ENCODE measurements around the gene CNTN4. TPM values are rescaled to one million over a fixed set of nuclear protein-coding genes. Genes with fewer than 3 reads are reported as not detected.

The CNTN4 gene
- total and polyA plus RNA-seq, 2 experiments from 2014 or later = 0.91 to 4.0 TPM

DNA sequence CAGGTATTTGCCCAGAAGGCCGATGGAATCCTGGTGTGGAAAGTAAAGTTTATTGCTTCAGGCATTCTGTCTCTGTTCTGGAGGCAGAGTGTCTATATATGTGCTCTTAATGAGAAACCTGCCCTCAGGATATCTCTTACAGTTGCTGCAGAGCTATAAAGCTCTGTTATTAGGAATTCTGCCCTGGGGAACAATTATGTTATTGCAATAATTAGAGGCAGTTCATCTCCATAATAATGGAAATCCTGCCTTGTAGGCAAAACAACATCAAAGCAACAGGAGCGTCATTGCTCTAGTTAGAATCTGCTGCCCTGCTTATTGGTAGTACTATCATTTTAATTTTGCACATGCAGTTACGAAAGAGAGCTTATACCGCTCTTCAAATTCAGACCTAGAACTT, 835.9 kb downstream of the CNTN4 start:
- Histone ChIP-seq H3K9me2 (ENCODE audit: insufficient read depth) (no peaks in the 10 kb centered on the region), H3K27me3 (ENCODE audit: insufficient read depth) (no peaks in the 10 kb centered on the region), H3K4me2 (no peak overlapping the region), H2AFZ (no peak overlapping the region), H3K27ac (ENCODE audit: low read depth) (no peak overlapping the region), H3K36me3 (ENCODE audit: insufficient read depth) (no peaks in the 10 kb centered on the region), H3K4me3 (no peak overlapping the region), H3K4me1 (ENCODE audit: insufficient read depth) (0 out of 2 replicates have a peak, but pooled peaks cover 4% of the 10 kb centered on the region), H3F3A (replicated peaks; ENCODE audit: low read depth) (no peaks in the 10 kb centered on the region), H4K20me1 (replicated peaks; ENCODE audit: insufficient read depth) (no peaks in the 10 kb centered on the region), H3K79me2 (replicated peaks; ENCODE audit: insufficient read depth) (no peaks in the 10 kb centered on the region)
- H3K9me3 Mint-ChIP-seq = peaks cover 97% of the 10 kb centered on the region
- H3K4me1 Mint-ChIP-seq = no peaks in the 10 kb centered on the region
- no peak for TF ChIP-seq POLR2AphosphoS5 (IDR thresholded peaks at IDR 0.05; ENCODE audit: low read depth)
- TF ChIP-seq ZNF114 (CRISPR knock-in tag; IDR thresholded peaks at IDR 0.05) = no peak
- TF ChIP-seq, protein P1, sequence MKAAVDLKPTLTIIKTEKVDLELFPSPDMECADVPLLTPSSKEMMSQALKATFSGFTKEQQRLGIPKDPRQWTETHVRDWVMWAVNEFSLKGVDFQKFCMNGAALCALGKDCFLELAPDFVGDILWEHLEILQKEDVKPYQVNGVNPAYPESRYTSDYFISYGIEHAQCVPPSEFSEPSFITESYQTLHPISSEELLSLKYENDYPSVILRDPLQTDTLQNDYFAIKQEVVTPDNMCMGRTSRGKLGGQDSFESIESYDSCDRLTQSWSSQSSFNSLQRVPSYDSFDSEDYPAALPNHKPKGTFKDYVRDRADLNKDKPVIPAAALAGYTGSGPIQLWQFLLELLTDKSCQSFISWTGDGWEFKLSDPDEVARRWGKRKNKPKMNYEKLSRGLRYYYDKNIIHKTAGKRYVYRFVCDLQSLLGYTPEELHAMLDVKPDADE (IDR thresholded peaks at IDR 0.05) = no peak
- TF ChIP-seq JUNB (IDR thresholded peaks at IDR 0.05; ENCODE audit: unreplicated experiment) = no peak
- TF ChIP-seq ZNF462 (CRISPR knock-in tag; IDR thresholded peaks at IDR 0.05) = no peak
- no peak for TF ChIP-seq NANOG (IDR thresholded peaks at IDR 0.05; ENCODE audit: borderline replicate concordance)
- TF ChIP-seq EZH2phosphoT487 (IDR thresholded peaks at IDR 0.05; ENCODE audit: unreplicated experiment) = no peak
- no peak for TF ChIP-seq EZH2 (IDR thresholded peaks at IDR 0.05; ENCODE audit: low read depth, unreplicated experiment)
- DNase-seq (ENCODE audit: low spot score) (no peak), ATAC-seq (no peak)
- no peak overlapping the region for H3K27ac Mint-ChIP-seq
- H3K4me3 Mint-ChIP-seq = no peak overlapping the region
- H3K27me3 Mint-ChIP-seq (ENCODE audit: insufficient read depth, low read depth, poor library complexity) = peaks cover 1% of the 10 kb centered on the region
- H3K36me3 Mint-ChIP-seq (ENCODE audit: low read depth) = peaks cover 44% of the 10 kb centered on the region

All from GM23338 (cell line).